ENCODE data around the gene PTPN21.

Gene PTPN21

DNA sequence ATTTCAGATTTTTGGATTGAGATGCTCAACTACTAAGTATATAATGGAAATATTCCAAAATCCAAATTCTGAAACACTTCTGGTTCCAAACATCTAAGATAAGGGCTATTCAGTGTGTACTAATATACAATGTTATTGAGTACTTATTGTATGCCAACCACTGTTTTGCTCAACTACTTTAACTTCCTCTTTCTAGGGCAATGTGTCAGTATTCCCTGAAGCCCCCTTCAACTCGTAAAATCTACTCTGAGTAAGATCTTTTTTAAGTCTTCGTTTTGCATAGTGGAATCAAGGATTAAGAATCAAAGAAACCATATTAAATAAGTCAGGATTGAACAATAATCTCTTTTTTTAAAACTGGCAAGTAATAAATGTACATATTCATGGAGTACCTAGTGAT, 123.8 kb downstream of the PTPN21 start:
- Histone ChIP-seq H3K36me3 (ENCODE audit: control insufficient read depth in 1 of 2, insufficient read depth in 2 of 2, low read length in 2 of 2) (no peaks in the 10 kb centered on the region), H3K9me3 (ENCODE audit: control insufficient read depth in 1 of 2, low read length in 2 of 2) (no peaks in the 10 kb centered on the region), H3K4me3 (ENCODE audit: low read depth in 1 of 2, low read length in 2 of 2) (no peak overlapping the region), H3K27ac (ENCODE audit: low read depth, low read length) (no peak overlapping the region), H3K27me3 (ENCODE audit: control insufficient read depth in 1 of 2, insufficient read depth in 2 of 2, low read length in 2 of 2) (no peaks in the 10 kb centered on the region), H3K4me1 (ENCODE audit: control insufficient read depth in 1 of 2, insufficient read depth in 2 of 2, low read length in 2 of 2) (no peaks in the 10 kb centered on the region), H3K9ac (ENCODE audit: low read depth in 1 of 2, low read length in 2 of 2) (no peak overlapping the region)

DNA sequence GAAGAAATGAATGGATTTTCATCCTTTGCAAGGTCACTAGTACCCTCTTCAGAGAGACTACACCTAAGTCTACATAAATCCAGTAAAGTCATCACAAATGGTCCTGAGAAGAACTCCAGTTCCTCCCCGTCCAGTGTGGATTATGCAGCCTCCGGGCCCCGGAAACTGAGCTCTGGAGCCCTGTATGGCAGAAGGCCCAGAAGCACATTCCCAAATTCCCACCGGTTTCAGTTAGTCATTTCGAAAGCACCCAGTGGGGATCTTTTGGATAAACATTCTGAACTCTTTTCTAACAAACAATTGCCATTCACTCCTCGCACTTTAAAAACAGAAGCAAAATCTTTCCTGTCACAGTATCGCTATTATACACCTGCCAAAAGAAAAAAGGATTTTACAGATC, 128.5 kb downstream of the PTPN21 start:
- Histone ChIP-seq H3K9me3 (ENCODE audit: control insufficient read depth in 1 of 2, low read length in 2 of 2) (no peaks in the 10 kb centered on the region), H3K4me1 (ENCODE audit: control insufficient read depth in 1 of 2, insufficient read depth in 2 of 2, low read length in 2 of 2) (no peaks in the 10 kb centered on the region), H3K27me3 (ENCODE audit: control insufficient read depth in 1 of 2, insufficient read depth in 2 of 2, low read length in 2 of 2) (no peaks in the 10 kb centered on the region), H3K9ac (ENCODE audit: low read depth in 1 of 2, low read length in 2 of 2) (no peak overlapping the region), H3K36me3 (ENCODE audit: control insufficient read depth in 1 of 2, insufficient read depth in 2 of 2, low read length in 2 of 2) (no peaks in the 10 kb centered on the region), H3K27ac (ENCODE audit: low read depth, low read length) (no peak overlapping the region), H3K4me3 (ENCODE audit: low read depth in 1 of 2, low read length in 2 of 2) (no peak overlapping the region)

DNA sequence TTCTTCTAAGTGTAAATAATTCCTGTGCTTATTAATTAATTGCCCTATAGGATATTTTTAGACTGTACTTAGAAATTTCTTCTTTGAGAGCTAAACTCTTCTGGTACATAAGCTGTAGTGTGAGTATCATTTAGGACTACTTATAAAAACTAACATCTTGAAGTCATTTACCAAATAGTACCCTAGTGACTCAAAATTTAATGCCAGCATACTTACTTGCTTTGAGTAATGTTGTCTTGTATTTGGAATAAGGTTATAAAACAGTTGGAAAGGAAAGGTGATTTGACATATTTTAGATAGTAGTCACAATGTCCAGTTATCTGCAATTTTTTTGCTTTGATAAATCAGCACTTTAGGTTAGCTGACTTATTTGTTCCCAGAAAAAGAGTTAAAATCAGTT, 130.2 kb downstream of the PTPN21 start:
- no peaks in the 10 kb centered on the region for H3K4me1 ChIP-seq (ENCODE audit: control insufficient read depth in 1 of 2, insufficient read depth in 2 of 2, low read length in 2 of 2)
- H3K9ac ChIP-seq (ENCODE audit: low read depth in 1 of 2, low read length in 2 of 2) = no peak overlapping the region
- H3K9me3 ChIP-seq (ENCODE audit: control insufficient read depth in 1 of 2, low read length in 2 of 2) = no peaks in the 10 kb centered on the region
- no peaks in the 10 kb centered on the region for H3K36me3 ChIP-seq (ENCODE audit: control insufficient read depth in 1 of 2, insufficient read depth in 2 of 2, low read length in 2 of 2)
- H3K27me3 ChIP-seq (ENCODE audit: control insufficient read depth in 1 of 2, insufficient read depth in 2 of 2, low read length in 2 of 2) = no peaks in the 10 kb centered on the region
- no peak overlapping the region for H3K27ac ChIP-seq (ENCODE audit: low read depth, low read length)
- no peak overlapping the region for H3K4me3 ChIP-seq (ENCODE audit: low read depth in 1 of 2, low read length in 2 of 2)

DNA sequence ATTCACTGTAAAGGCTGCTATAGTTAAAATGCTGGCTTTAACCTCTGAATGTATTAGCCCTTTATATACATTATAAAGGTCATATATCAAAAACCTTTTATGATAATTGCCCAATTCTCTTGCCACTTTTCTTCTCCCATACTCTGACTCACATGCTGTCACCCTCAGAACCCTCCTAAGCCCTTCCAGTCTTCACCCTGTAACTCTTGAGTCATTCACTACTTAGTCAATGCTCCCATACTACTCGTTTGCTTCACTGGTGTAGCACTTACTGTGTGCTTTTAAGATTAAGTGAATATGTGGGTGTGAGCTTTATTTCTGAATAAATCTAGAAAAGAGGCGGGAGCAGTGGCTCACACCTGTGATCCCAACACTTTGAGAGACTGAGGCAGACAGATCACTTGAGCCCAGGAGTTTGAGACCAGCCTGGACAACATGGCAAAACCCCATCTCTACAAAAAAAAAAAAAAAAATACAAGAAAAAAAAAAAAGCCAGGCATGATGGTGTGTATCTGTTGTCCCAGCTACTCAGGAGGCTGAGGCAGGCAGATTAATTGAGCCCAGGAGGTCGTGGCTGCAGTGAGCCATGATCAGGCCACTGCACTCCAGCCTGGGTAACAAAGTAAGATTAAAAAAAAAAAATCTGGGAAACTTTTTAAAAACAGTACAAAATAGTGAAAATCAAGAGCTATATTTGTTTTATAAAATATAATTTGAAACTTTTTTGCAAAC, 131.7 kb downstream of the PTPN21 start:
- no peaks in the 10 kb centered on the region for H3K27me3 ChIP-seq (ENCODE audit: control insufficient read depth in 1 of 2, insufficient read depth in 2 of 2, low read length in 2 of 2)
- no peaks in the 10 kb centered on the region for H3K36me3 ChIP-seq (ENCODE audit: control insufficient read depth in 1 of 2, insufficient read depth in 2 of 2, low read length in 2 of 2)
- no peaks in the 10 kb centered on the region for H3K9me3 ChIP-seq (ENCODE audit: control insufficient read depth in 1 of 2, low read length in 2 of 2)
- H3K27ac ChIP-seq (ENCODE audit: low read depth, low read length) = no peak overlapping the region
- no peak overlapping the region for H3K4me3 ChIP-seq (ENCODE audit: low read depth in 1 of 2, low read length in 2 of 2)
- no peak overlapping the region for H3K9ac ChIP-seq (ENCODE audit: low read depth in 1 of 2, low read length in 2 of 2)
- H3K4me1 ChIP-seq (ENCODE audit: control insufficient read depth in 1 of 2, insufficient read depth in 2 of 2, low read length in 2 of 2) = no peaks in the 10 kb centered on the region

DNA sequence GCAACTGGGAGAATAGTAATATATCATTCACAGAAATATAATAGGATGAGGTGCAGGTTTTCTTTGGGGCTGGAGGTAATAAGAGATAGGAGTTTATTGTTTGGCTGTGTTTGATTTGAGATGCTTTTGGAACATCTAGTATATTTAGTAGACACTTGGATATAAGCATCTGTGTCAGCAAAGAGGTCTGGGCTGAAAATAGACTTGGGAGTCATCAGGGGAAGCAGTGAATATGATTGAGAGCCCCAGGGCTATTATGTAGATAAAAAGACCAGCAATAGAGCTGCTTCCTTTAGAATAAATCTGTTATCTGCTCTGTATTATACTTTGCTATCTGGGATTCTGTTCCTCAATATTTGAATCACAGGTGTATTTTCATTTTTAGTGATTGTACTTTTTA, 132.8 kb downstream of the PTPN21 start:
- no peaks in the 10 kb centered on the region for H3K4me1 ChIP-seq (ENCODE audit: control insufficient read depth in 1 of 2, insufficient read depth in 2 of 2, low read length in 2 of 2)
- no peak overlapping the region for H3K27ac ChIP-seq (ENCODE audit: low read depth, low read length)
- H3K9ac ChIP-seq (ENCODE audit: low read depth in 1 of 2, low read length in 2 of 2) = no peak overlapping the region
- H3K27me3 ChIP-seq (ENCODE audit: control insufficient read depth in 1 of 2, insufficient read depth in 2 of 2, low read length in 2 of 2) = no peaks in the 10 kb centered on the region
- no peaks in the 10 kb centered on the region for H3K9me3 ChIP-seq (ENCODE audit: control insufficient read depth in 1 of 2, low read length in 2 of 2)
- H3K4me3 ChIP-seq (ENCODE audit: low read depth in 1 of 2, low read length in 2 of 2) = no peak overlapping the region
- no peaks in the 10 kb centered on the region for H3K36me3 ChIP-seq (ENCODE audit: control insufficient read depth in 1 of 2, insufficient read depth in 2 of 2, low read length in 2 of 2)

DNA sequence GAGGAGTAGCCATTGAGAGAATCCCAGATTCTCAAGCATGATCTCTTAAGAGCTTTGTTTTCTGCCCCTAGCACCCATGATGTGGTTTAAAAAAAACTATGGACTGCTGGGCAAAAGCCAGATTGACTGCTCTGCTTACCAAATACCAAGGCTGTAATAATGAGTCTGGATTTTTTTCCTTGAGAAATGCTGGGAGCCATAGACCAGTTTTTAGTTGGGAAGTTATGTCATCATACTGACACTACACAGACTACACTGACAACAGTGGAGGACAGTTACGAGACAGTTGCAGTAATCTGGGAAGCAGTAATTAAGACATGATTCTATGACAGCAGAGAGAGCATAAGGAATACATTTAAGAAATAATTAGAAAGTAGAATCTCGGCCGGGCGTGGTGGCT, 133.5 kb downstream of the PTPN21 start:
- H3K9ac ChIP-seq (ENCODE audit: low read depth in 1 of 2, low read length in 2 of 2) = no peak overlapping the region
- no peaks in the 10 kb centered on the region for H3K4me1 ChIP-seq (ENCODE audit: control insufficient read depth in 1 of 2, insufficient read depth in 2 of 2, low read length in 2 of 2)
- no peak overlapping the region for H3K4me3 ChIP-seq (ENCODE audit: low read depth in 1 of 2, low read length in 2 of 2)
- H3K9me3 ChIP-seq (ENCODE audit: control insufficient read depth in 1 of 2, low read length in 2 of 2) = no peaks in the 10 kb centered on the region
- H3K27ac ChIP-seq (ENCODE audit: low read depth, low read length) = no peak overlapping the region
- H3K36me3 ChIP-seq (ENCODE audit: control insufficient read depth in 1 of 2, insufficient read depth in 2 of 2, low read length in 2 of 2) = no peaks in the 10 kb centered on the region
- H3K27me3 ChIP-seq (ENCODE audit: control insufficient read depth in 1 of 2, insufficient read depth in 2 of 2, low read length in 2 of 2) = no peaks in the 10 kb centered on the region

DNA sequence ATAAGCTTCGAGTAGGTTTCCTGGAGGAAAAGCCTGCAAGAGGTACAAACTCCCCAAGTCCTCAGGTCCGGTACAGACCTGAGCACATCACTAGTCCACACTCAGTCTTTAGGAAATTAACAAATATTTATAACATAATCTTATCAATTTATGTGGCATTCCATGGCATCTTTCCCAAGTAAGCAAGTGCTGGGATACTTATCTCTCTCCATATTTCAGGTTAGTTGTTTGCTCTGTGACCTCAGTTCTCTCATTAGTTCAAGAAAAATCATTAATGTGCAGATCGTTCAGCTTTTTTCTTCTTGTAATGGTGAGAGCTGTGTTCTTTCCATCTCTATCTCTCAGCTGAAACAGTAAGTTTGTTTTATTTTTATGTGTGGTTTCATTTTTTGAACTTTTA, 134.6 kb downstream of the PTPN21 start:
- Histone ChIP-seq H3K36me3 (ENCODE audit: control insufficient read depth in 1 of 2, insufficient read depth in 2 of 2, low read length in 2 of 2) (no peaks in the 10 kb centered on the region), H3K27me3 (ENCODE audit: control insufficient read depth in 1 of 2, insufficient read depth in 2 of 2, low read length in 2 of 2) (no peaks in the 10 kb centered on the region), H3K9me3 (ENCODE audit: control insufficient read depth in 1 of 2, low read length in 2 of 2) (peaks cover 0 to 4% of the 10 kb centered on the region in 2 donors), H3K9ac (ENCODE audit: low read depth in 1 of 2, low read length in 2 of 2) (no peak overlapping the region), H3K4me1 (ENCODE audit: control insufficient read depth in 1 of 2, insufficient read depth in 2 of 2, low read length in 2 of 2) (no peaks in the 10 kb centered on the region), H3K27ac (ENCODE audit: low read depth, low read length) (no peak overlapping the region), H3K4me3 (ENCODE audit: low read depth in 1 of 2, low read length in 2 of 2) (no peak overlapping the region)

DNA sequence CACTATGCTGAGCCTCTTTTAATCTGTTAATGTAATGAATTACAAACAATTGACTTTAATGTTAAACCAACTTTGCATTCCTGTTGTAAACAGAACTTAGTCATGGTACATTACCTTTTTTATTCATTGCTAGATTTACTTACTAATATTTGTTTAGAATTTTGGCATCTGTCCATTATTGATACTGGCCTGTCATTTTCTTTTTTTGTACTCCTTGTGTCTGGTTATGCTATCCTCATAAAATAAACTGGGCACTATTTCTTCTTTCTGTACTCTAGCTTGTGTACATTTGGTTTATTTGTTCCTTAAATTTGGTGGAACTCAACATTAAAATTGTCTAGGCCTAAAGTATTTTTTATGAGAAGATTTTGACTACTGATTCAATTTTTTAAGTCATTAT, 137.2 kb downstream of the PTPN21 start:
- no peaks in the 10 kb centered on the region for H3K36me3 ChIP-seq (ENCODE audit: control insufficient read depth in 1 of 2, insufficient read depth in 2 of 2, low read length in 2 of 2)
- H3K9ac ChIP-seq (ENCODE audit: low read depth in 1 of 2, low read length in 2 of 2) = no peak overlapping the region
- H3K9me3 ChIP-seq (ENCODE audit: control insufficient read depth in 1 of 2, low read length in 2 of 2) = peaks cover 0 to 4% of the 10 kb centered on the region in 2 donors
- H3K4me3 ChIP-seq (ENCODE audit: low read depth in 1 of 2, low read length in 2 of 2) = no peak overlapping the region
- H3K27ac ChIP-seq (ENCODE audit: low read depth, low read length) = no peak overlapping the region
- H3K27me3 ChIP-seq (ENCODE audit: control insufficient read depth in 1 of 2, insufficient read depth in 2 of 2, low read length in 2 of 2) = no peaks in the 10 kb centered on the region
- no peaks in the 10 kb centered on the region for H3K4me1 ChIP-seq (ENCODE audit: control insufficient read depth in 1 of 2, insufficient read depth in 2 of 2, low read length in 2 of 2)

Measured in duodenal mucosa (tissue), 2 donors.